Measurements from ENCODE around the gene GRB10. TPM values are rescaled to one million over a fixed set of nuclear protein-coding genes. Genes with fewer than 3 reads are reported as not detected.

GRB10 gene
- total RNA-seq, 1 experiment from 2014 or later, result 38.3 TPM

DNA sequence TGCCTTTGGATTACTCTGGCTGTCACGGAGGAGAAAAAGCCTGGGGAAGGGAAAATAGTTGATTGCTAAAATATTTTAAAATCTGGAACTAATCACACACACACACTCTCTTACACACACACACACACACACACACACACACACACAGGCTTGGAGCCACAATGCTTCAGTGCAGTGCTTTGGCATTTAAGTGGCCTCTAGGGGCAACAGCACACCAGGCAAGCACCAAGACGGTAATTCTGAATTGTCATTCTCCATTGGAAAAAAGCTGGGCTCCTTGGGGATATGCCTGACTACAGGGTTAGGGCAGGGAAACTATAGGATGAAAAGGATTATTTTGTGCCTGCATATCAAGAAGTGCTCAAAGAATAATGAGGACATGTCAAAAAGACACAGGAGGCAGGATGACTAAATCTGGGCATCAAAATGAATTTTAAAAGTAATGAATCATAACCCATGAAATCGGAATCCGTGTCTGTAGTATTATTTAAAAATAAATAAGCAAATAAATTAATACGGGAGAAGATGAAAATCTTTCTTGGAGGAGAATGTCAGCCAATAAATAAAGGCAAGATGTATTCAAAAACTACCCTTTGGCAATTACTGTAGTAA lies 187.1 kb downstream of the GRB10 start:
- H3K27me3 ChIP-seq (ENCODE audit: control insufficient read depth, insufficient read depth, low read length), result no peaks in the 10 kb centered on the region
- no peak overlapping the region for H3K27ac ChIP-seq (ENCODE audit: low read length)
- H3K4me3 ChIP-seq (ENCODE audit: low read depth in 2 of 2, low read length in 2 of 2), result no peak overlapping the region
- H3K4me1 ChIP-seq (ENCODE audit: control insufficient read depth, insufficient read depth, low read length), result no peaks in the 10 kb centered on the region
- in situ Hi-C loops (cut with HindIII; ENCODE audit: low pct_unique_long_range_greater_than_20kb, low sequenced_read_pairs), result no loop called here
- intact Hi-C loops (cut with micrococcal nuclease; ENCODE audit: unreplicated experiment), result no loop called here
- ATAC-seq, result peak; percentile 70; the same call in 1 of the 2 replicates
- TF ChIP-seq, protein P1, sequence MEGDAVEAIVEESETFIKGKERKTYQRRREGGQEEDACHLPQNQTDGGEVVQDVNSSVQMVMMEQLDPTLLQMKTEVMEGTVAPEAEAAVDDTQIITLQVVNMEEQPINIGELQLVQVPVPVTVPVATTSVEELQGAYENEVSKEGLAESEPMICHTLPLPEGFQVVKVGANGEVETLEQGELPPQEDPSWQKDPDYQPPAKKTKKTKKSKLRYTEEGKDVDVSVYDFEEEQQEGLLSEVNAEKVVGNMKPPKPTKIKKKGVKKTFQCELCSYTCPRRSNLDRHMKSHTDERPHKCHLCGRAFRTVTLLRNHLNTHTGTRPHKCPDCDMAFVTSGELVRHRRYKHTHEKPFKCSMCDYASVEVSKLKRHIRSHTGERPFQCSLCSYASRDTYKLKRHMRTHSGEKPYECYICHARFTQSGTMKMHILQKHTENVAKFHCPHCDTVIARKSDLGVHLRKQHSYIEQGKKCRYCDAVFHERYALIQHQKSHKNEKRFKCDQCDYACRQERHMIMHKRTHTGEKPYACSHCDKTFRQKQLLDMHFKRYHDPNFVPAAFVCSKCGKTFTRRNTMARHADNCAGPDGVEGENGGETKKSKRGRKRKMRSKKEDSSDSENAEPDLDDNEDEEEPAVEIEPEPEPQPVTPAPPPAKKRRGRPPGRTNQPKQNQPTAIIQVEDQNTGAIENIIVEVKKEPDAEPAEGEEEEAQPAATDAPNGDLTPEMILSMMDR (IDR thresholded peaks at IDR 0.05), result peak; percentile 76
- no peak for TF ChIP-seq SIN3A (IDR thresholded peaks at IDR 0.05; ENCODE audit: borderline replicate concordance, insufficient read depth, low read depth, low read length)
- TF ChIP-seq, protein P2, sequence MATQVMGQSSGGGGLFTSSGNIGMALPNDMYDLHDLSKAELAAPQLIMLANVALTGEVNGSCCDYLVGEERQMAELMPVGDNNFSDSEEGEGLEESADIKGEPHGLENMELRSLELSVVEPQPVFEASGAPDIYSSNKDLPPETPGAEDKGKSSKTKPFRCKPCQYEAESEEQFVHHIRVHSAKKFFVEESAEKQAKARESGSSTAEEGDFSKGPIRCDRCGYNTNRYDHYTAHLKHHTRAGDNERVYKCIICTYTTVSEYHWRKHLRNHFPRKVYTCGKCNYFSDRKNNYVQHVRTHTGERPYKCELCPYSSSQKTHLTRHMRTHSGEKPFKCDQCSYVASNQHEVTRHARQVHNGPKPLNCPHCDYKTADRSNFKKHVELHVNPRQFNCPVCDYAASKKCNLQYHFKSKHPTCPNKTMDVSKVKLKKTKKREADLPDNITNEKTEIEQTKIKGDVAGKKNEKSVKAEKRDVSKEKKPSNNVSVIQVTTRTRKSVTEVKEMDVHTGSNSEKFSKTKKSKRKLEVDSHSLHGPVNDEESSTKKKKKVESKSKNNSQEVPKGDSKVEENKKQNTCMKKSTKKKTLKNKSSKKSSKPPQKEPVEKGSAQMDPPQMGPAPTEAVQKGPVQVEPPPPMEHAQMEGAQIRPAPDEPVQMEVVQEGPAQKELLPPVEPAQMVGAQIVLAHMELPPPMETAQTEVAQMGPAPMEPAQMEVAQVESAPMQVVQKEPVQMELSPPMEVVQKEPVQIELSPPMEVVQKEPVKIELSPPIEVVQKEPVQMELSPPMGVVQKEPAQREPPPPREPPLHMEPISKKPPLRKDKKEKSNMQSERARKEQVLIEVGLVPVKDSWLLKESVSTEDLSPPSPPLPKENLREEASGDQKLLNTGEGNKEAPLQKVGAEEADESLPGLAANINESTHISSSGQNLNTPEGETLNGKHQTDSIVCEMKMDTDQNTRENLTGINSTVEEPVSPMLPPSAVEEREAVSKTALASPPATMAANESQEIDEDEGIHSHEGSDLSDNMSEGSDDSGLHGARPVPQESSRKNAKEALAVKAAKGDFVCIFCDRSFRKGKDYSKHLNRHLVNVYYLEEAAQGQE (IDR thresholded peaks at IDR 0.05; ENCODE audit: insufficient read depth in 1 of 2, low read depth in 2 of 2, low read length in 1 of 2), result no peak
- H3K9me3 ChIP-seq (ENCODE audit: control insufficient read depth, insufficient read depth, low read depth, low read length), result no peaks in the 10 kb centered on the region
- ChIA-PET CTCF (interaction anchor here (0.6 to 0.7 kb wide), 2 partner anchors 27 to 83 kb away, joined by 4 to 6 read pairs; no protein-coding TSS in a partner anchor), POLR2A (interaction anchor here (0.6 kb wide), 1 partner anchor 157 kb away, joined by 5 read pairs; no protein-coding TSS in a partner anchor)
- no TSS peak for BruUV-seq (replicated peaks)
- H3K36me3 ChIP-seq (ENCODE audit: control insufficient read depth, insufficient read depth, low read length), result no peaks in the 10 kb centered on the region
- no peak for DNase-seq (ENCODE audit: low read depth, low spot score)

DNA sequence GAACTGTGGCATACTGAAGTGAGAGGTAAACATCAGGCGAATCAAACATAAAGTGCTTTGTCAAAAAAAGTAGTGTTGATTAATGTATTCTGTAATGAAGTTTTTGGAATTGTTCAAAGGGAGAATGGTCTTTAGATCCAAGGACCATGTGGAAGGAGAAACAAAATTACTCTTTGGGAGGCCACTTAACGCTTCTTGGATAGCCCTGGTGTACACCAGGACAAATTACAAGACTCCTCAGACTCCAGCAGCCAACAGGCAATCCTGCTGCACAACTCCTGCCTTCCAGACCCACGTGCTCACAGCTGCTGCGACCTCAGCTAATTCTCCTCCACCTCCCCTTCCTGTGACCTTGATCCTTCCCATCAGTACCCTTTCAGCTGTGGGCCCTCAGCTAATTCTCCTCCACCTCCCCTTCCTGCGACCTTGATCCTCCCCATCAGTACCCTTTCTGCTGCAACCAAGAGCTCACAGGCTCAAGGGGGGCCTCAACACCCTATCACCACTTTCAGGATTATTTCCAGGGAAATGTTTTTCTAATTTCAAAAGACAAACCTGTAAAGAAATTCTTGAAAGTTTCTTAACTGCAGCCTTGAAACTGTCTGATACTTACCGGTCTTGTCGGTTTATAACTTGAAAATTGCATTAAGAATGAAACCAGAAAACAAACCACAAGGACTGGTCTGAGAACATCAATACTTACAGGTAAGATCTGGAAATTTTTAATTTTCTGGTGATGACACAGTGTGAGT lies 187.8 kb downstream of the GRB10 start:
- H3K4me1 ChIP-seq (ENCODE audit: control insufficient read depth, insufficient read depth, low read length), result no peaks in the 10 kb centered on the region
- no peak for ATAC-seq
- no peaks in the 10 kb centered on the region for H3K9me3 ChIP-seq (ENCODE audit: control insufficient read depth, insufficient read depth, low read depth, low read length)
- in situ Hi-C loops (cut with HindIII; ENCODE audit: low pct_unique_long_range_greater_than_20kb, low sequenced_read_pairs), result no loop called here
- H3K27me3 ChIP-seq (ENCODE audit: control insufficient read depth, insufficient read depth, low read length), result no peaks in the 10 kb centered on the region
- TF ChIP-seq POLR2AphosphoS5 (IDR thresholded peaks at IDR 0.05; ENCODE audit: low read depth, low read length), result no peak
- no peak for TF ChIP-seq SIN3A (IDR thresholded peaks at IDR 0.05; ENCODE audit: borderline replicate concordance, insufficient read depth, low read depth, low read length)
- no peak for TF ChIP-seq TCF7L2 (IDR thresholded peaks at IDR 0.05; ENCODE audit: low read depth, low read length)
- TF ChIP-seq, protein P2 (IDR thresholded peaks at IDR 0.05; ENCODE audit: insufficient read depth in 1 of 2, low read depth in 2 of 2, low read length in 1 of 2), result no peak
- POLR2A ChIA-PET, result interaction anchor here (0.6 kb wide), 1 partner anchor 158 kb away, joined by 5 read pairs; no protein-coding TSS in a partner anchor
- no peak for DNase-seq (ENCODE audit: low read depth, low spot score)
- no peaks in the 10 kb centered on the region for H3K36me3 ChIP-seq (ENCODE audit: control insufficient read depth, insufficient read depth, low read length)
- no TSS peak for BruUV-seq (replicated peaks)
- no peak overlapping the region for H3K27ac ChIP-seq (ENCODE audit: low read length)
- intact Hi-C loops (cut with micrococcal nuclease; ENCODE audit: unreplicated experiment), result no loop called here
- no peak overlapping the region for H3K4me3 ChIP-seq (ENCODE audit: low read depth in 2 of 2, low read length in 2 of 2)
- CTCF ChIA-PET, result interaction anchor here (0.6 kb wide), 1 partner anchor 103 kb away, joined by 3 read pairs; no protein-coding TSS in a partner anchor
